Fibroblast of pulmonary artery (primary cell): ENCODE data around the gene NTM.

ENCODE experiments used
- DNase-seq: peaks from one replicate; pipeline ENCODE4 v3.0.0-alpha.2; 2010; ENCODE audit warnings: low read depth
- H3K4me3 ChIP-seq: replicated peaks from 2 replicates; pipeline ENCODE4 v1.5.1; 2011; ENCODE audit warnings: low read depth, mild to moderate bottlenecking, control low read depth, low read length, moderate library complexity
- TF ChIP-seq, protein P1 (sequence below): IDR thresholded peaks from 2 replicates; pipeline ENCODE4 v1.5.1; 2011; ENCODE audit warnings: mild to moderate bottlenecking, control low read depth, low read length, inconsistent platforms; ENCODE audit errors: missing control alignments

Gene NTM

DNA sequence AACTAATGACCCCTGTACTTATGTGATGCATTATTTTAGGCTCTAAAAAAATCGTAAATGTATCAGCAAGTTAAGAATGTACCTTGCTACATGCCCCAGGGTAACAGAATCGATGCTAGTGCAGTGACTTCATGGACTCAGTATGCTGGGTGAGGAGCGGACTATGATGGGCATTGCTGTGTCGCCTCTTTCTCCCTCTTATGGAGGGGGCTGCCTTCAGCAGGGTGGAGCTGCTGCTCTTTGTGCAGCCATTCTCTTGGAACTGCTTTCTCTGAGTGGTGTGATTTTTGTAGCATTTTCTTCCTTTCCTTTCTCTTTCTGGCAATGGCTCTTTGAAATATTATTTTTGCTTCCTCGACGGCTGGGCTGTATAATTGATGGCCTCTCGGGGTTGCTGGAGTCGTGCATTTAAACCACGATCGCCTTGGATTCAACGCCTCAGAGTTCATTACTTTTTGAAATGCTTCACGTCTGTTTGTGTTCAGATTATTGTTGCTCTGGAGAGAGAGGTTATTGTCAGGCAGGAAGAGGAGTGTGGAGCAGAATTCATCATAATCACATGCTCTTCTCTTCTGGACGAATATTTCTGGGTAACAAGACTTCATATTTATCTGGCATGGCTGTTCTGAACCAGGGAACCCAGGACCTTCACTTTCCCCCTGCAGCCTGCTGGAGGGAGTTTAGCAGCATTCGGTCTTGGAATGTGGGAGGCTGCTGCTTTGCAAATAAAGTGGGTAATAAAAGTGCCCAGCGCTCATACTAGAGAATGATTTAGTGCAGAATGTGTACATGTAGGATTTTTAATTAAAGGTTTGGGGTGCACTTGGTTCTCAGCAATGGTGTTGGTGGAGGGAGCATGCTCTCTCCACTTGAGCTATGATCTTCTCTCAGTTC is 804.2 kb downstream of the NTM start:
- TF ChIP-seq, protein P1, sequence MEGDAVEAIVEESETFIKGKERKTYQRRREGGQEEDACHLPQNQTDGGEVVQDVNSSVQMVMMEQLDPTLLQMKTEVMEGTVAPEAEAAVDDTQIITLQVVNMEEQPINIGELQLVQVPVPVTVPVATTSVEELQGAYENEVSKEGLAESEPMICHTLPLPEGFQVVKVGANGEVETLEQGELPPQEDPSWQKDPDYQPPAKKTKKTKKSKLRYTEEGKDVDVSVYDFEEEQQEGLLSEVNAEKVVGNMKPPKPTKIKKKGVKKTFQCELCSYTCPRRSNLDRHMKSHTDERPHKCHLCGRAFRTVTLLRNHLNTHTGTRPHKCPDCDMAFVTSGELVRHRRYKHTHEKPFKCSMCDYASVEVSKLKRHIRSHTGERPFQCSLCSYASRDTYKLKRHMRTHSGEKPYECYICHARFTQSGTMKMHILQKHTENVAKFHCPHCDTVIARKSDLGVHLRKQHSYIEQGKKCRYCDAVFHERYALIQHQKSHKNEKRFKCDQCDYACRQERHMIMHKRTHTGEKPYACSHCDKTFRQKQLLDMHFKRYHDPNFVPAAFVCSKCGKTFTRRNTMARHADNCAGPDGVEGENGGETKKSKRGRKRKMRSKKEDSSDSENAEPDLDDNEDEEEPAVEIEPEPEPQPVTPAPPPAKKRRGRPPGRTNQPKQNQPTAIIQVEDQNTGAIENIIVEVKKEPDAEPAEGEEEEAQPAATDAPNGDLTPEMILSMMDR = no peak
- no peak for DNase-seq
- H3K4me3 ChIP-seq = no peak overlapping the region

GRCh38 chr11:132177106-132177505 is 806.7 kb downstream of the NTM start:
- no peak overlapping the region for H3K4me3 ChIP-seq
- TF ChIP-seq, protein P1 = no peak
- peak; percentile 75 for DNase-seq

- no peak overlapping the region for H3K4me3 ChIP-seq
- no peak for DNase-seq
These were observed 813.7 kb downstream of the NTM start for GRCh38 chr11:132184079-132184478.

DNA sequence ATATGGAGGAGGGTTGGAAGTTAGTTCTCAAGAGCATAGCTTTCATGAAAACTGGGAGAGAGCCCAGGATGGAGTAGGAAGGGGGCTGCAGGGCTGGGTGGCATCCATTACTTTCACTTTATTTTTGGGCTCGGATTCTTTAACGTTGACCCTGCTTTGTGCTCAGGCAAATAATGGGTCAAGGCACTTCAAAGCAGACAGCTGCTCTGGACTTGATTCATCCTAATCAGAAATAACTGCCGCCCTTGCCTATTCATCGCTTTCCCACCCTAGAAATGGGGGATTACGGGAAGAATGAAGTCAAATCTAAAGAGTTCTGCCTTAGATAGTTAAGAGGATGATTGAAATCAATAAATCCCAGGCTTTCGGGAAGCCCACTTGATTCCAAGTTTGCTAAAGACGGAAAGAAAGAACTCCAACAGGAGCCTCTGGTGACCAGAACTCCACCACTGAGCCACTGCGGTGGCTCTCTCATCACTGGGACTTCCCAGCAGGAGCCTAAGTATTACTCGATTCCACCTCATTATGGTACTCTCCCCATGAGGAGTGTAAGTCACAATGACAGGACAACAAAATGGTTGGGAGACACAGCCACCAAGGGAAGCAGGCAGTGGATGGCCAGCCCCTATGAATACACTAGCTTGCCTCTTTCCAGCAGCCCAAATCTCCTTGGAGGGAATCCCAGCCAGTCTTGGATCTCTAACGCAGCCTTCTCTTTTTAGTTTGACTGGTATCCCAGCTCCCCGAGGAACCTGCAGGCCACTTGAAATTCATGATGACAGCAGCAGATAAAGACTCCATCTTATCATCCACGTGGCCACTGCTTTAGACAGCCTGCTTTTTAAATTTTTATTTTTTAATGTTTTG is 815.5 kb downstream of the NTM start:
- no peak for DNase-seq
- no peak overlapping the region for H3K4me3 ChIP-seq
- TF ChIP-seq, protein P1 = no peak

More at GRCh38 chr11:132184079-132184478, 813.7 kb downstream of the NTM start:
- TF ChIP-seq, protein P1 = no peak

GRCh38 chr11:132186699-132187098 is 816.3 kb downstream of the NTM start:
- H3K4me3 ChIP-seq = no peak overlapping the region
- DNase-seq = no peak
- TF ChIP-seq, protein P1 = peak; percentile 22

DNA sequence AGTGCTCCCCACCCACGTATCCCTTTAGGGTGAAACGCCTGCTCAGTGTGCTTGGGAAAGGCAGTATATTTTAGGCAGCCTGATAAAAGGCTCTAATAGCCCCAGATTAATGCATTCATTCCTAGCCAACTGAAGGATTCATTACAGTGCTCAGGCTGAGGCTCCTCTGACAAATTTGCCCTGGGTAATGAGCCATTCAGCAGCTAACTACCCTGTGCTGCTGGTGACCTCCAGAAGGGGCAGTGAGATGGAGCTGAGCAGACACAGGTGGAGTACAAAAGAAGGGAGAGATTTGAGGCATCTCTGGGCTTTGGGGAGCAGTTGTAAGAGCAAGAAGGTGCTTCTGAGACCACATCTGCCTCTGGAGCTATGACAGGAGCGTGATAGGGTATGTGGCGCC is 817.0 kb downstream of the NTM start:
- no peak for DNase-seq
- TF ChIP-seq, protein P1 = no peak
- H3K4me3 ChIP-seq = no peak overlapping the region
